PC-3 (cell line): Measurements from ENCODE around the gene ZBTB16.

ENCODE experiments used
- EZH2 ChIP-seq: fragments of 300-600 bp; sonication (generic); IDR thresholded peaks from one replicate; pipeline ENCODE4 v1.6.1; 2017; ENCODE audit warnings: antibody characterized with exemption, mild to moderate bottlenecking, low read length; ENCODE audit not compliant: unreplicated experiment
- TF ChIP-seq, protein P1 (sequence below): fragments of 300-600 bp; sonication (generic); conservative IDR thresholded peaks from 2 replicates; pipeline ENCODE4 v1.5.1; 2017; ENCODE audit warnings: antibody characterized with exemption, low read depth, mild to moderate bottlenecking, low read length

DNA sequence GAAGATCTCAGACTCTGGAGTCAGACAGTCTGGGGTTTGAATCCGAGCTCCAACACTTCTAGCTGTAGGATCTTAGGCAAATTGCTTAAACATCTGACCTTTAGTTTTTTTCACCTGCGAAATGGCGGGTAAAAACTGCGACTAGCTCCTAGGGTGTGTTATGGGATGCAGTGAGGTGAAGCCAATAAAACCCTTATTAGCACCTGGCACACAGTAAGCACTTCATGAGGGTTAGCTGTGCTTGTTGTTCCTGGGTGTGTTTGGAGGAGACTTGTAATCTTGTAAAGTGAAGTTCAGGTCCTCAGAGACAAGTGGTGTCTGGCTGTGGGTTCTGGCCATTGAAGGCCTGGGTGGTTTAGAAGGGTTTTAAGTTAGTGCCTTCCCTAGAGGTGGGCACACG is 68.9 kb downstream of the ZBTB16 start:
- TF ChIP-seq, protein P1, sequence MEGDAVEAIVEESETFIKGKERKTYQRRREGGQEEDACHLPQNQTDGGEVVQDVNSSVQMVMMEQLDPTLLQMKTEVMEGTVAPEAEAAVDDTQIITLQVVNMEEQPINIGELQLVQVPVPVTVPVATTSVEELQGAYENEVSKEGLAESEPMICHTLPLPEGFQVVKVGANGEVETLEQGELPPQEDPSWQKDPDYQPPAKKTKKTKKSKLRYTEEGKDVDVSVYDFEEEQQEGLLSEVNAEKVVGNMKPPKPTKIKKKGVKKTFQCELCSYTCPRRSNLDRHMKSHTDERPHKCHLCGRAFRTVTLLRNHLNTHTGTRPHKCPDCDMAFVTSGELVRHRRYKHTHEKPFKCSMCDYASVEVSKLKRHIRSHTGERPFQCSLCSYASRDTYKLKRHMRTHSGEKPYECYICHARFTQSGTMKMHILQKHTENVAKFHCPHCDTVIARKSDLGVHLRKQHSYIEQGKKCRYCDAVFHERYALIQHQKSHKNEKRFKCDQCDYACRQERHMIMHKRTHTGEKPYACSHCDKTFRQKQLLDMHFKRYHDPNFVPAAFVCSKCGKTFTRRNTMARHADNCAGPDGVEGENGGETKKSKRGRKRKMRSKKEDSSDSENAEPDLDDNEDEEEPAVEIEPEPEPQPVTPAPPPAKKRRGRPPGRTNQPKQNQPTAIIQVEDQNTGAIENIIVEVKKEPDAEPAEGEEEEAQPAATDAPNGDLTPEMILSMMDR = no peak
- no peak for TF ChIP-seq EZH2
